Endothelial cell of umbilical vein (primary cell): ENCODE data around the gene CAMSAP1. TPM values are rescaled to one million over a fixed set of nuclear protein-coding genes. Genes with fewer than 3 reads are reported as not detected.

Experiments
- BruUV-seq: library from RNA; stranded (reverse); fragments of 400-500 nt; replicated peaks from 2 replicates; lab custom pipeline; 2021; lab: Mats Ljungman, UMichigan
- CTCF ChIA-PET: fragments of 300-600, 350-600 bp; sonication (Branson Sonifier 250); formaldehyde crosslinking; loops from one replicate; lab custom pipeline; 2021; ENCODE audit warnings: antibody characterized with exemption, inconsistent platforms; lab: Charles Lee
- POLR2A ChIA-PET: fragments of 300-600, 350-600 bp; sonication (Branson Sonifier 250); formaldehyde crosslinking; loops from one replicate; lab custom pipeline; 2021; ENCODE audit warnings: antibody characterized with exemption, inconsistent platforms; lab: Charles Lee
- DNase-seq: peaks from one replicate; pipeline ENCODE4 v3.0.0-alpha.2; 2011; ENCODE audit warnings: low read depth, low spot score
- FAIRE-seq: peaks from 2 replicates; lab custom pipeline; 2011; peaks lifted over from hg19 to GRCh38; lab: Jason Lieb, UNC
- H2AFZ ChIP-seq: 2 replicates; pipeline ENCODE4 v1.6.0; 2012; ENCODE audit warnings: low read depth, low read length, control low read depth, inconsistent platforms
- H3K27ac ChIP-seq: 2 replicates; pipeline ENCODE4 v1.5.1; 2011; ENCODE audit warnings: low read depth, mild to moderate bottlenecking, control low read depth, low read length, moderate library complexity; ENCODE audit not compliant: insufficient read depth
- H3K27me3 ChIP-seq, 2 experiments: 2 replicates each; pipeline versions ENCODE4 v1.6.0 to v1.6.1; 2011; ENCODE audit warnings: low read length in 2 of 2, mixed read lengths in 1 of 2; ENCODE audit not compliant: control insufficient read depth in 2 of 2, insufficient read depth in 2 of 2
- H3K36me3 ChIP-seq, 2 experiments: 2 replicates in 1 of 2; 3 replicates in 1 of 2; pipeline ENCODE4 v1.5.1; 2011; ENCODE audit warnings: low read length in 2 of 2, mild to moderate bottlenecking in 1 of 2, moderate library complexity in 1 of 2; ENCODE audit not compliant: control insufficient read depth in 2 of 2, insufficient read depth in 2 of 2; ENCODE audit errors: extremely low read depth in 1 of 2
- H3K4me1 ChIP-seq: 3 replicates; pipeline ENCODE4 v1.5.1; 2011; ENCODE audit warnings: mild to moderate bottlenecking, low read length; ENCODE audit not compliant: control insufficient read depth, insufficient read depth; ENCODE audit errors: extremely low read depth
- H3K4me2 ChIP-seq: 2 replicates; pipeline ENCODE4 v1.6.1; 2011; ENCODE audit warnings: low read length, control low read depth, mixed read lengths; ENCODE audit not compliant: insufficient read depth
- H3K4me3 ChIP-seq, 3 experiments: fragments of 200-600 bp in 1 of 3; sonication (generic), shearing (Covaris generic) in 1 of 3; replicated peaks in 1 of 3; 2 replicates each; pipeline ENCODE4 v1.5.1; 2011 to 2016; ENCODE audit warnings: control low read depth in 3 of 3, low read length in 3 of 3, mild to moderate bottlenecking in 2 of 3, inconsistent platforms in 1 of 3, low read depth in 1 of 3, moderate library complexity in 1 of 3; ENCODE audit not compliant: insufficient read depth in 1 of 3
- H3K79me2 ChIP-seq: 2 replicates; pipeline ENCODE4 v1.6.0; 2012; ENCODE audit warnings: low read length, inconsistent platforms; ENCODE audit not compliant: control insufficient read depth, insufficient read depth
- H3K9ac ChIP-seq: replicated peaks from 2 replicates; pipeline ENCODE3; 2011; ENCODE audit warnings: low read length, control low read depth; ENCODE audit not compliant: insufficient read depth; ENCODE audit errors: extremely low read depth
- H3K9me1 ChIP-seq: replicated peaks from 3 replicates; pipeline ENCODE4 v1.6.0; 2011; ENCODE audit warnings: mild to moderate bottlenecking, low read length; ENCODE audit not compliant: control insufficient read depth, insufficient read depth; ENCODE audit errors: extremely low read depth
- H3K9me3 ChIP-seq: replicated peaks from 2 replicates; pipeline ENCODE4 v1.5.1; 2012; ENCODE audit warnings: low read length, inconsistent platforms; ENCODE audit not compliant: control insufficient read depth, insufficient read depth
- H4K20me1 ChIP-seq: replicated peaks from 2 replicates; pipeline ENCODE3; 2011; ENCODE audit warnings: mild to moderate bottlenecking, low read length; ENCODE audit not compliant: control insufficient read depth, insufficient read depth; ENCODE audit errors: extremely low read depth
- CTCF ChIP-seq, 2 donors: IDR thresholded peaks; 1 replicate in 1 of 2; 2 replicates in 1 of 2; pipeline ENCODE4 v1.5.1; 2011; ENCODE audit warnings: low read length in 2 of 2, mild to moderate bottlenecking in 2 of 2, moderate library complexity in 2 of 2, control low read depth in 1 of 2, inconsistent platforms in 1 of 2, low read depth in 1 of 2; ENCODE audit not compliant: insufficient read depth in 1 of 2; ENCODE audit errors: extremely low read depth in 1 of 2
- EZH2 ChIP-seq: IDR thresholded peaks from 2 replicates; pipeline ENCODE4 v1.6.1; 2012; ENCODE audit warnings: borderline replicate concordance, low read depth, mild to moderate bottlenecking, moderate library complexity, low read length, inconsistent platforms; ENCODE audit not compliant: severe bottlenecking
- FOS ChIP-seq: IDR thresholded peaks from 2 replicates; pipeline ENCODE4 v1.6.1; 2011; ENCODE audit warnings: mild to moderate bottlenecking, low read length, moderate library complexity, borderline replicate concordance; ENCODE audit not compliant: insufficient read depth
- GATA2 ChIP-seq: IDR thresholded peaks from 2 replicates; pipeline ENCODE4 v1.7.0; 2011; ENCODE audit warnings: low read depth, mild to moderate bottlenecking, moderate library complexity, mixed read lengths, low read length; ENCODE audit not compliant: insufficient read length, insufficient read depth
- JUN ChIP-seq: IDR thresholded peaks from 2 replicates; pipeline ENCODE4 v1.6.1; 2011; ENCODE audit warnings: borderline replicate concordance, low read depth; ENCODE audit not compliant: insufficient read length, insufficient read depth
- MAX ChIP-seq: IDR thresholded peaks from 2 replicates; pipeline ENCODE4 v1.6.1; 2011; ENCODE audit not compliant: insufficient read depth, insufficient read length
- MYC ChIP-seq: IDR thresholded peaks from one replicate; pipeline ENCODE4 v1.6.1; 2011; ENCODE audit warnings: mild to moderate bottlenecking, low read depth, low read length
- POLR2A ChIP-seq: IDR thresholded peaks from 2 replicates; pipeline ENCODE4 v1.6.1; 2012; ENCODE audit warnings: low read depth, mild to moderate bottlenecking, control low read depth, low read length
- POLR2AphosphoS5 ChIP-seq: IDR thresholded peaks from 2 replicates; pipeline ENCODE4 v1.6.1; 2012; ENCODE audit warnings: low read depth, mild to moderate bottlenecking, control low read depth, low read length, moderate library complexity; ENCODE audit not compliant: insufficient read depth
- dilution Hi-C: fragments of 300-500 bp; cut with MboI; formaldehyde crosslinking; loops from one replicate; pipeline ENCODE4 v1.15.0; 2019; ENCODE audit warnings: low sequenced_read_pairs; ENCODE audit not compliant: extremely low pct_ligation_motif_present
- intact Hi-C: fragments of 100-400 bp; cut with micrococcal nuclease; formaldehyde crosslinking; loops from one replicate; pipeline ENCODE4 v1.10.0; 2022
- polyA plus RNA-seq, 4 experiments: library from polyadenylated mRNA; depleted of rRNA in 3 of 4; stranded (reverse) in 3 of 4; unstranded in 1 of 4; fragments of >200 nt; gene quantifications; 2 replicates each; pipeline versions ENCODE4 v1.2.1 to v1.2.3, GENCODE V29; 2011 to 2012; ENCODE audit warnings: missing spikeins in 1 of 4
- total RNA-seq: library from RNA; stranded (reverse); gene quantifications from 2 replicates; pipeline ENCODE4 v1.2.3, GENCODE V29; 2021

The CAMSAP1 gene
- total and polyA plus RNA-seq, 2 donors (not counting 3 experiments of a cell fraction or from before 2014, with no cell fraction given): 8.1 to 25.5 TPM

- intact Hi-C loops (no loop called here), dilution Hi-C loops (no loop called here)
- ChIA-PET CTCF (no interaction called here), POLR2A (no interaction called here)
- no peak overlapping the region for H2AFZ ChIP-seq
- no peak overlapping the region for H3K27ac ChIP-seq
- H3K36me3 ChIP-seq: peaks cover 0 to 8% of the 10 kb centered on the region in 2 experiments
- H3K9ac ChIP-seq: no peak overlapping the region
- BruUV-seq: no TSS peak
- peak; percentile 24 for FAIRE-seq
- no peaks in the 10 kb centered on the region for H4K20me1 ChIP-seq
- H3K4me3 ChIP-seq: no peak overlapping the region
- no peaks in the 10 kb centered on the region for H3K9me3 ChIP-seq
- H3K79me2 ChIP-seq: peaks cover 19% of the 10 kb centered on the region
- no peaks in the 10 kb centered on the region for H3K27me3 ChIP-seq
- DNase-seq: no peak
- H3K4me2 ChIP-seq: no peak overlapping the region
- TF ChIP-seq POLR2A: no peak
- no peak for TF ChIP-seq JUN
- no peak for TF ChIP-seq EZH2
- H3K4me1 ChIP-seq: peaks cover 9% of the 10 kb centered on the region
- no peaks in the 10 kb centered on the region for H3K9me1 ChIP-seq
Observed at GRCh38 chr9:135857843-135858242, 49.5 kb downstream of the CAMSAP1 start.

- Histone ChIP-seq H3K79me2 (peaks cover 15% of the 10 kb centered on the region), H3K4me2 (no peak overlapping the region), H3K4me3 (no peak overlapping the region), H3K9me3 (no peaks in the 10 kb centered on the region), H3K4me1 (peaks cover 9% of the 10 kb centered on the region), H4K20me1 (no peaks in the 10 kb centered on the region), H3K36me3 (peaks cover 0 to 8% of the 10 kb centered on the region in 2 experiments), H3K27me3 (no peaks in the 10 kb centered on the region), H3K27ac (no peak overlapping the region), H2AFZ (no peak overlapping the region), H3K9me1 (no peaks in the 10 kb centered on the region), H3K9ac (no peak overlapping the region)
- peak; percentile 31 for DNase-seq
- FAIRE-seq: peak; percentile 91
- CTCF ChIA-PET: no interaction called here
- intact Hi-C loops: no loop called here
- TF ChIP-seq JUN: peak; percentile 25
- no peak for TF ChIP-seq MYC
- no peak for TF ChIP-seq MAX
- no peak for TF ChIP-seq EZH2
- TF ChIP-seq CTCF (IDR thresholded peaks at IDR 0.05; ENCODE audit: extremely low read depth in 1 of 2, insufficient read depth in 1 of 2, low read depth in 1 of 2, low read length in 2 of 2): no peak
- no peak for TF ChIP-seq GATA2
- TF ChIP-seq POLR2AphosphoS5: no peak
- peak; percentile 82 for TF ChIP-seq FOS
- no TSS peak for BruUV-seq
- dilution Hi-C loops: no loop called here
- POLR2A ChIA-PET: no interaction called here
Observed at GRCh38 chr9:135857371-135857786, 50.0 kb downstream of the CAMSAP1 start.
